Measurements from ENCODE around the gene CEP70.

The CEP70 gene

GRCh38 chr3:138472141-138472825 lies 121.8 kb downstream of the CEP70 start:
- H3K4me1 ChIP-seq, result no peaks in the 10 kb centered on the region
- no peak for DNase-seq
- peaks cover 0 to 4% (median 0%) of the 10 kb centered on the region in 3 donors for H3K36me3 ChIP-seq
- no peak overlapping the region for H3K27ac ChIP-seq
- no peaks in the 10 kb centered on the region for H3K9me3 ChIP-seq
- no peak overlapping the region for H3K4me3 ChIP-seq
- no peaks in the 10 kb centered on the region for H3K27me3 ChIP-seq
- intact Hi-C loops (cut with DNase I; ENCODE audit: low total_unique reads), result no loop called here
- no peak for TF ChIP-seq CTCF (IDR thresholded peaks at IDR 0.05)

- TF ChIP-seq CTCF (IDR thresholded peaks at IDR 0.05), result no peak
- intact Hi-C loops (cut with DNase I; ENCODE audit: low total_unique reads), result no loop called here
- no peak overlapping the region for H3K4me3 ChIP-seq
- H3K36me3 ChIP-seq, result peaks cover 0 to 4% (median 0%) of the 10 kb centered on the region in 3 donors
- H3K27ac ChIP-seq, result no peak overlapping the region
- no peak for DNase-seq
- H3K4me1 ChIP-seq, result no peaks in the 10 kb centered on the region
- H3K9me3 ChIP-seq, result no peaks in the 10 kb centered on the region
- H3K27me3 ChIP-seq, result no peaks in the 10 kb centered on the region
Measured at GRCh38 chr3:138471481-138471880, 122.6 kb downstream of the CEP70 start.

GRCh38 chr3:138470687-138471086 lies 123.4 kb downstream of the CEP70 start:
- Histone ChIP-seq H3K36me3 (peaks cover 0 to 4% (median 0%) of the 10 kb centered on the region in 3 donors), H3K9me3 (no peaks in the 10 kb centered on the region), H3K4me1 (no peaks in the 10 kb centered on the region), H3K4me3 (no peak overlapping the region), H3K27ac (no peak overlapping the region), H3K27me3 (no peaks in the 10 kb centered on the region)
- DNase-seq, result no peak
- intact Hi-C loops (cut with DNase I; ENCODE audit: low total_unique reads), result no loop called here
- no peak for TF ChIP-seq CTCF (IDR thresholded peaks at IDR 0.05)

- Histone ChIP-seq H3K4me1 (no peaks in the 10 kb centered on the region), H3K36me3 (peaks cover 0 to 4% (median 0%) of the 10 kb centered on the region in 3 donors), H3K27ac (no peak overlapping the region), H3K4me3 (no peak overlapping the region), H3K9me3 (no peaks in the 10 kb centered on the region), H3K27me3 (no peaks in the 10 kb centered on the region)
- no peak for TF ChIP-seq CTCF (IDR thresholded peaks at IDR 0.05)
- DNase-seq, result no peak
- intact Hi-C loops (cut with DNase I; ENCODE audit: low total_unique reads), result no loop called here
Measured at GRCh38 chr3:138469874-138470273, 124.2 kb downstream of the CEP70 start.

- no peak for TF ChIP-seq CTCF (IDR thresholded peaks at IDR 0.05)
- H3K4me3 ChIP-seq, result no peak overlapping the region
- H3K27me3 ChIP-seq, result no peaks in the 10 kb centered on the region
- intact Hi-C loops (cut with DNase I; ENCODE audit: low total_unique reads), result no loop called here
- no peaks in the 10 kb centered on the region for H3K9me3 ChIP-seq
- no peak for DNase-seq
- peaks cover 0 to 4% (median 0%) of the 10 kb centered on the region in 3 donors for H3K36me3 ChIP-seq
- H3K4me1 ChIP-seq, result no peaks in the 10 kb centered on the region
- no peak overlapping the region for H3K27ac ChIP-seq
Measured at GRCh38 chr3:138468886-138469285, 125.2 kb downstream of the CEP70 start.
